IPS-NIHi11 (cell line): ENCODE data around the gene GPR162.

Experiments
- DNase-seq: peaks from one replicate; pipeline ENCODE4 v3.0.0; 2012; ENCODE audit warnings: mixed read lengths, low spot score

GPR162 gene

GRCh38 chr12:6821591-6822425 is at the start of gene GPR162:
GPR162 (plus strand) TSS chr12:6821821; CDS start chr12:6823899, 2,078 bp downstream.
- peak; percentile 87 for DNase-seq

- peak; percentile 25 for DNase-seq
Observed at GRCh38 chr12:6772331-6772695, 49.3 kb upstream of the GPR162 start, which contains the start of gene LAG3. LAG3 (plus strand) TSS chr12:6772520; CDS start chr12:6772853, 333 bp downstream.

GRCh38 chr12:6772726-6773589 is 48.7 kb upstream of the GPR162 start:
- no peak for DNase-seq

GRCh38 chr12:6773590-6774351 is 47.9 kb upstream of the GPR162 start:
- peak; percentile 25 for DNase-seq

GRCh38 chr12:6774499-6775062 is 47.0 kb upstream of the GPR162 start:
- no peak for DNase-seq

- DNase-seq: no peak
Observed at GRCh38 chr12:6775185-6776174, 46.1 kb upstream of the GPR162 start.

- no peak for DNase-seq
Observed at GRCh38 chr12:6777386-6777785, 44.2 kb upstream of the GPR162 start.

- no peak for DNase-seq
Observed at GRCh38 chr12:6778217-6778573, 43.4 kb upstream of the GPR162 start.

GRCh38 chr12:6778574-6779550 is 42.8 kb upstream of the GPR162 start:
- peak; percentile 90 for DNase-seq

- DNase-seq: no peak
Observed at GRCh38 chr12:6779708-6780432, 41.8 kb upstream of the GPR162 start.

- DNase-seq: no peak
Observed at GRCh38 chr12:6780573-6780972, 41.0 kb upstream of the GPR162 start.

- DNase-seq: no peak
Observed at GRCh38 chr12:6782119-6782518, 39.5 kb upstream of the GPR162 start.

GRCh38 chr12:6782850-6783566 is 38.6 kb upstream of the GPR162 start:
- no peak for DNase-seq

GRCh38 chr12:6783828-6784227 is 37.8 kb upstream of the GPR162 start:
- no peak for DNase-seq

GRCh38 chr12:6784296-6784695 is 37.3 kb upstream of the GPR162 start:
- DNase-seq: no peak

- no peak for DNase-seq
Observed at GRCh38 chr12:6784761-6785160, 36.9 kb upstream of the GPR162 start.

- DNase-seq: no peak
Observed at GRCh38 chr12:6786416-6787094, 35.1 kb upstream of the GPR162 start.

GRCh38 chr12:6787309-6787708 is 34.3 kb upstream of the GPR162 start:
- DNase-seq: no peak
